Dendritic cell treated with granulocyte-macrophage colony-stimulating factor and Interleukin-4, amounts not matched to agents 40 ng/mL and 50 ng/mL, for 4 days (primary cell): ENCODE data around the gene TLL2.
A peak's percentile ranks its signal among the peaks of the same experiment; 100 is the strongest.

Experiments used
- H3K27ac Mint-ChIP-seq: one replicate; pipeline ENCODE4 v1.8.0; 2022; ENCODE audit warnings: mild to moderate bottlenecking, mixed read lengths
- H3K27me3 Mint-ChIP-seq: one replicate; pipeline ENCODE4 v1.8.0; 2022; ENCODE audit warnings: mild to moderate bottlenecking, mixed read lengths
- H3K36me3 Mint-ChIP-seq: one replicate; pipeline ENCODE4 v1.8.0; 2022; ENCODE audit warnings: low read depth, mixed read lengths
- H3K4me1 Mint-ChIP-seq: one replicate; pipeline ENCODE4 v1.8.0; 2022; ENCODE audit warnings: low read depth, mixed read lengths
- H3K4me3 Mint-ChIP-seq: one replicate; pipeline ENCODE4 v1.8.0; 2022; ENCODE audit warnings: mild to moderate bottlenecking, moderate library complexity, mixed read lengths
- H3K9me3 Mint-ChIP-seq: one replicate; pipeline ENCODE4 v1.8.0; 2022; ENCODE audit warnings: mixed read lengths
- intact Hi-C: fragments of 100-400 bp; cut with micrococcal nuclease; formaldehyde crosslinking; loops from one replicate; pipeline ENCODE4 v1.15.0; 2022

Gene TLL2

GRCh38 chr10:96524741-96525140, 11.0 kb upstream of the TLL2 start:
- H3K4me1 Mint-ChIP-seq, result no peaks in the 10 kb centered on the region
- H3K9me3 Mint-ChIP-seq, result no peaks in the 10 kb centered on the region
- H3K4me3 Mint-ChIP-seq, result no peak overlapping the region
- no peaks in the 10 kb centered on the region for H3K27me3 Mint-ChIP-seq
- no peak overlapping the region for H3K27ac Mint-ChIP-seq
- peaks cover 77% of the 10 kb centered on the region for H3K36me3 Mint-ChIP-seq
- intact Hi-C loops, result loop anchor here (5.0 kb wide), 1 partner anchor 38 kb away; no protein-coding TSS in a partner anchor

- no peak overlapping the region for H3K27ac Mint-ChIP-seq
- peaks cover 48% of the 10 kb centered on the region for H3K27me3 Mint-ChIP-seq
- peaks cover 25% of the 10 kb centered on the region for H3K4me1 Mint-ChIP-seq
- H3K9me3 Mint-ChIP-seq, result no peaks in the 10 kb centered on the region
- peaks cover 26% of the 10 kb centered on the region for H3K36me3 Mint-ChIP-seq
- no peak overlapping the region for H3K4me3 Mint-ChIP-seq
- intact Hi-C loops, result no loop called here
Observed at GRCh38 chr10:96517284-96517683, 3.6 kb upstream of the TLL2 start.

GRCh38 chr10:96516337-96516736, 2.6 kb upstream of the TLL2 start:
- Mint-ChIP-seq H3K36me3 (peaks cover 16% of the 10 kb centered on the region), H3K27me3 (peaks cover 57% of the 10 kb centered on the region), H3K27ac (no peak overlapping the region), H3K9me3 (no peaks in the 10 kb centered on the region), H3K4me3 (no peak overlapping the region), H3K4me1 (peaks cover 28% of the 10 kb centered on the region)
- intact Hi-C loops, result no loop called here

GRCh38 chr10:96513305-96513697, 425 bp downstream of the TLL2 start:
- Mint-ChIP-seq H3K36me3 (no peaks in the 10 kb centered on the region), H3K9me3 (no peaks in the 10 kb centered on the region), H3K4me1 (peaks cover 28% of the 10 kb centered on the region), H3K27me3 (peaks cover 70% of the 10 kb centered on the region), H3K27ac (no peak overlapping the region), H3K4me3 (peak overlapping the region; percentile 76)
- intact Hi-C loops, result loop anchor here (2.0 to 5.0 kb wide), 2 partner anchors 116 to 136 kb away; no protein-coding TSS in a partner anchor

- Mint-ChIP-seq H3K27ac (no peak overlapping the region), H3K36me3 (no peaks in the 10 kb centered on the region), H3K4me1 (peaks cover 28% of the 10 kb centered on the region), H3K9me3 (no peaks in the 10 kb centered on the region), H3K4me3 (peak overlapping the region; percentile 76), H3K27me3 (peaks cover 70% of the 10 kb centered on the region)
- intact Hi-C loops, result loop anchor here (2.0 to 5.0 kb wide), 2 partner anchors 116 to 135 kb away; no protein-coding TSS in a partner anchor
Observed at GRCh38 chr10:96512524-96513304, 1.0 kb downstream of the TLL2 start.

GRCh38 chr10:96511044-96511945, 2.4 kb downstream of the TLL2 start:
- Mint-ChIP-seq H3K36me3 (no peaks in the 10 kb centered on the region), H3K4me3 (no peak overlapping the region)

GRCh38 chr10:96509017-96509641, 4.6 kb downstream of the TLL2 start:
- Mint-ChIP-seq H3K4me3 (no peak overlapping the region), H3K27ac (no peak overlapping the region), H3K4me1 (peaks cover 20% of the 10 kb centered on the region), H3K9me3 (no peaks in the 10 kb centered on the region), H3K27me3 (peaks cover 42% of the 10 kb centered on the region), H3K36me3 (no peaks in the 10 kb centered on the region)
- intact Hi-C loops, result no loop called here

More at GRCh38 chr10:96511044-96511945, 2.4 kb downstream of the TLL2 start:
- Mint-ChIP-seq H3K27me3 (peaks cover 59% of the 10 kb centered on the region), H3K4me1 (peaks cover 25% of the 10 kb centered on the region), H3K9me3 (no peaks in the 10 kb centered on the region), H3K27ac (no peak overlapping the region)
- intact Hi-C loops, result loop anchor here (5.0 kb wide), 1 partner anchor 134 kb away; no protein-coding TSS in a partner anchor

GRCh38 chr10:96507044-96507443, 6.7 kb downstream of the TLL2 start:
- Mint-ChIP-seq H3K9me3 (no peaks in the 10 kb centered on the region), H3K36me3 (no peaks in the 10 kb centered on the region), H3K4me1 (peaks cover under 1% of the 10 kb centered on the region), H3K27me3 (peaks cover 26% of the 10 kb centered on the region), H3K27ac (no peak overlapping the region), H3K4me3 (no peak overlapping the region)
- intact Hi-C loops, result no loop called here

GRCh38 chr10:96505150-96506136, 8.3 kb downstream of the TLL2 start:
- no peak overlapping the region for H3K27ac Mint-ChIP-seq
- peaks cover 13% of the 10 kb centered on the region for H3K27me3 Mint-ChIP-seq
- no peaks in the 10 kb centered on the region for H3K4me1 Mint-ChIP-seq
- H3K9me3 Mint-ChIP-seq, result no peaks in the 10 kb centered on the region
- H3K4me3 Mint-ChIP-seq, result no peak overlapping the region
- intact Hi-C loops, result no loop called here
- no peaks in the 10 kb centered on the region for H3K36me3 Mint-ChIP-seq

GRCh38 chr10:96502561-96503282, 11.0 kb downstream of the TLL2 start:
- Mint-ChIP-seq H3K27me3 (peaks cover 10% of the 10 kb centered on the region), H3K4me3 (no peak overlapping the region), H3K4me1 (no peaks in the 10 kb centered on the region), H3K9me3 (no peaks in the 10 kb centered on the region), H3K27ac (no peak overlapping the region), H3K36me3 (no peaks in the 10 kb centered on the region)
- intact Hi-C loops, result no loop called here

- Mint-ChIP-seq H3K4me1 (no peaks in the 10 kb centered on the region), H3K9me3 (no peaks in the 10 kb centered on the region), H3K27ac (no peak overlapping the region), H3K36me3 (no peaks in the 10 kb centered on the region), H3K27me3 (peaks cover 14% of the 10 kb centered on the region), H3K4me3 (no peak overlapping the region)
- intact Hi-C loops, result no loop called here
Observed at GRCh38 chr10:96501985-96502384, 11.7 kb downstream of the TLL2 start.

GRCh38 chr10:96500519-96500918, 13.2 kb downstream of the TLL2 start:
- Mint-ChIP-seq H3K4me1 (no peaks in the 10 kb centered on the region), H3K27ac (no peak overlapping the region), H3K4me3 (no peak overlapping the region), H3K9me3 (no peaks in the 10 kb centered on the region), H3K27me3 (peaks cover 14% of the 10 kb centered on the region), H3K36me3 (no peaks in the 10 kb centered on the region)
- intact Hi-C loops, result no loop called here
